Lung microvascular endothelial cell (primary cell): ENCODE measurements around the gene CYP11A1. TPM values are rescaled to one million over a fixed set of nuclear protein-coding genes. Genes with fewer than 3 reads are reported as not detected.

ENCODE experiments used
- DNase-seq, 2 donors: peaks; one replicate each; pipeline versions ENCODE4 v3.0.0 to v3.0.0-alpha.2; 2010; ENCODE audit warnings: low read depth in 2 of 2
- total RNA-seq: library from RNA; depleted of rRNA; stranded (reverse); fragments of >200 nt; gene quantifications from 2 replicates; pipeline ENCODE4 v1.2.1, GENCODE V29; 2014

Gene CYP11A1
- total RNA-seq = not detected in 2 replicates

DNA sequence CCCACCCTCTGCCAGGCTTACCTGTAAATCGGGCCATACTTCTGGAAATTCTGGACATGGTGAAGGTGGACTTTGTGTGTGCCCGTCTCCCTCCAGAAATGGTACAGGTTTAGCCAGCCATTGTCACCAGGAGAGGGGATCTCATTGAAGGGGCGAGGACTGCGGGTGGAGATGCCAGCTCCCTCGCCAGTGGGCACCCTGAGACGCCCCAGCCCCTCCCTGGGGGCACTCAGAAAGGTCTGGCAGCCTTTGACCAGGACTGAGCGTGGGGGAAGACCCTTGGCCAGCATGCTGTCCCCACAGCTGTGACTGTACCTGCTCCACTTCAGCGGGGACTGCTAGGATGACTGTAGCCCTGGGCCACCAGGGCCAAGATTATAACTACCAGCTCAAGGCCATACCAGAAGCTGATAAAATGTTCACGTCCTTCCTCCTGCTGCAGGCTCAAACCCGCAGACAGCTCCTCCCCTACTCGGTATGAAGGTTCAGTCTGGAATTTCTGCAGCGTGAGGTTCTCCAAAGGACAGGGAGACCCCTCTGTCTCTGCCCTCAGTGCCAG lies at the start of gene CYP11A1:
CYP11A1 (minus strand) TSS at position 351 of the 559 bp plus-strand sequence; CDS start at position 290, 61 bp downstream.
- DNase-seq = no peak

DNA sequence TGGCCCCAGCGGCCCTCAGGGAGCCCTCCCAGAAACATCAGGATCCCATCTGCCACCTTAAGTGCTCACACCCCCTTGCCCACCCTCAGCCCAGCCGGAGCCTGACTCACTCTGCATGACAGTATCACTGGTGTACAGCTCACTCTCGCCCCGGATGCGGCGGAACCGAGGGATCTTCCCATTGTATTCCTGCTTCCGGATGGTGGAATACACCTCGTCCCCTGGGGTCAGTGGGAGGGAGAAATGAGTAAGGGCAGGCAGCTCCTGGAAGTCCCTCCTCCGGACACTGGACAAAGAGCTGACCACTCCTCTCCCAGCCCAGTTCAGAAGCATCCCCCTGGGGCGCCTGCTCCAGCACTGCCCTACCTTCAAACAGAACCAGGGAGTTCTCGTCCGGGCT lies 49.8 kb upstream of the CYP11A1 start:
- DNase-seq = peak; percentile 14 to 60

- no peak for DNase-seq
Observed at GRCh38 chr15:74415966-74416916, 48.8 kb upstream of the CYP11A1 start.

DNA sequence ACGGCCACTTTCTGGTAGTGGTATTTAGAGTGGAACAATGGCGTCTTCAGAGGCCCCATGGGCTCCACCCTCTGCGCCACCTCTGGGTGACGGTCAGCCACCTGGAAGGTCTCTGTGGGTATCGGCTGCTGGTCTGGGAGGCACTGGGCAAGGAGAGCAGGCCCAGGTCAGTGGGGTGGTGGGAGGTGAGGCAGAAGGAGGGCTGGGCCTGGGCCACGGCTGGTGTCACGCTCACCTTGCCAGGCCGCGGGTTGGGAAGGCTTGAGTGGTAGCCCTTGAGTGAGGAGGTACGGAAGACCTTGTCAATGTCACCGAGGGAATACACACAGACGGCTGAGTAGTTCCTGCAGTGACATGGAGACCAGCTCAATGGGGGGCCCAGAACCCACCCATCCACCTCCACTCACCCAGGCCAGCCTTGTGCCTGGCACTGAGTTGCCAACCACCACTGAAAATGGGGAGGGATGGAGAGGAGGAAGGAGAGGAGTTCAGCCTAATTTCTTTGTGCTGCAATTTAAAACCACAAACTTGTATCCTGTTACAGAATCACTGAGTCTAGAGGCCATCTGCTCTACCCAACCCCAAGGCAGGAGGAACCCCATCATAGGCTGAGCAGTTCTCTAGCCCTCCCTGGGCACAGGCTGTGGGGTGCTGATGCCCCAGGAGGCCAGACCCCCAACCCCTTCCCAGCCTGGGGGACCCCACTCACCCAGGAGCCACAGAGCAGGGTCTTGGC lies 47.3 kb upstream of the CYP11A1 start:
- no peak for DNase-seq

GRCh38 chr15:74414081-74414580 lies 46.7 kb upstream of the CYP11A1 start:
- DNase-seq = no peak

- no peak for DNase-seq
Observed at GRCh38 chr15:74413350-74414080, 46.1 kb upstream of the CYP11A1 start.

DNA sequence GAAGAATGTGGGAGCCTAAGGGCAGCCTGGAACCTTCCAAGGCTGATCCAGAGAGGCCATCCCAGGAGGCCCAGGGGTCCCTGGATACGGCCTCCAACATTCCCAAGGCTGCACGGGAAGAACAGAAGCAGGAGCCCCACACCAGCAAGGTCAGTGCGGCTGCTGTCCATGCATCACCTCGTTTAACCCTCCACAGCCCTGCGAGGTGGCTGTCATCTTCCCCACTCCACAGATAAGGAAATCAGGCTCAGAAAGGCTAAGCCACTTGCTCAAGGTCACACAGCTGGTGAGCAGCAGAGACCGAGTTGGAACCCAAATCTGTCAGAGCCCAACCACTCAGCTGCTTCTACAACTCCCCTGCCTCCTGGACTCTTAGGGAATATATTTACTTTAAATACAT lies 44.7 kb upstream of the CYP11A1 start:
- no peak for DNase-seq

- DNase-seq = no peak
Observed at GRCh38 chr15:74411686-74412085, 44.2 kb upstream of the CYP11A1 start.

- DNase-seq = no peak
Observed at GRCh38 chr15:74410502-74410901, 43.1 kb upstream of the CYP11A1 start.

- no peak for DNase-seq
Observed at GRCh38 chr15:74409225-74409624, 41.8 kb upstream of the CYP11A1 start.

GRCh38 chr15:74408815-74409214 lies 41.4 kb upstream of the CYP11A1 start:
- no peak for DNase-seq

DNA sequence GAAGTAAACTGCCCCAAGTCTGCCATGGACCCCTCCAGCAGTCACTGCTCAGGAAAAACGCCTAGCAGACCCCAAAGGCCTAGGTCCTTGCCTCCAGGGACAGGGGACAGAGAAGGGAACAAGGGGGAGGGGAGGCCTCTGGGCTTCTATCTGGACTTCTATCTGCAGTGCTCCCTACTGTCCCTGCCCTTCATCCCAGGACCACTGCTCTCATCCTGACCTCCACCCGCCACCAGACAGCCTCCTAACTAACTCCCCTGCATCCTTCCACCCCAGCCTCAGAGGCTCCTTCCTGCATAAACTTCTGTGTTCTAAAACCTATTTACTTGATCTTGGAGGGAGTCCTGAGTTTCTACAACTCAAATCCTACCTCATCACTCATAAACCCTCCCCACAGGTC lies 40.9 kb upstream of the CYP11A1 start:
- no peak for DNase-seq

DNA sequence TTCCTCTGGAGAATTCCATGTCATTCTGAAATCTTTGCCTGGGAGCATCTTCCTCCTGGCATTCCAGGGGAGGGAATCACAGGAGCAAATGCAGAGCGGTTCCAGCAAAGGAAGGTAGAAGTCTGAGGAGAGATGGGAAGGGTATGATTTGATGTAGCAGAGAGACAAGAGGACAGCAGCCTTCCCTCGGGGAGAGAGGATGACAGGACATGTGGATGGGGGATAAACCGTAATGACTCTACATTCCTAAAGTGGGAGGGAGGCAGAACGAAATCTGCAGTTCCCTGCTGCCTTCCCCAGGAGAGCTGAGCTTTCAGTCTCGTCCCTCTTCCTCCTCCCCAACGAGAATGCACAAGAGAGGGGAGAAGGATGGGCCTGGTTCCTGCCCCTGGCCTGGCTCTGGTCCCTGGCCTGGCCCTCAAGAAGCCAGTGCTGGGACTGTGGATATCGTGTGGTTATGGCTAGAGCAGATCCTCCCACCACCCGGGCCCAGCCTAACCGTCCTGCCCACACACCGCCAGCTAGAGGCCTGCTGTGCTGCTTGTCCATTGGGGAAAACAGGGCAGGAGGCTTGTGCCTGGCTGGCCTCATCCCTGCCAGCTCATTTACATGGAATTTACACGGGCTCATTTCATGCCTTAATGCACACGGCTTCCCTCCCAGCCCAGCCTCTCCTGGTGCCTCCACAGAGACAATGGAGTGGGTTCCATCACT lies 39.7 kb upstream of the CYP11A1 start:
- peak in 1 of 2 donors; percentile 34 for DNase-seq

DNA sequence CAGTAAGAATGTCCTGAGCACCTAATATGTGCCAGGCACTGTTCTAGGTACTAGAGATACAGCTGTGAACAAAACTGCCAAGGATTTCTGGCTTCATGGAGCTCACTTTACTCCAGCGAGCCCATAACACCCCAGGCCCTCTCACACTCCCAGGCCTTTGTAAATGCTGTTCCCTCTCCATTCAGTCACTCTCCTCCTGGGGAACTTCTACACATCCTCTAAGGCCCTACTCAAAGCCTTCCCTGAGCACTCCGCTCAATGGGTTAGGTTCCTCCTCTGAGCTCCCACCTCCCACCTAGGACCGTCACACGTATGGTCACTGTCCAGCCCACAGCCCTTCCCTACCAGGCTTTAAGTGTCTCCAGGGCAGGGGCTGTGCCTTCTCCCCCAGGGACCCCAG lies 39.1 kb upstream of the CYP11A1 start:
- DNase-seq = no peak

- no peak for DNase-seq
Observed at GRCh38 chr15:74405823-74406222, 38.4 kb upstream of the CYP11A1 start.

DNA sequence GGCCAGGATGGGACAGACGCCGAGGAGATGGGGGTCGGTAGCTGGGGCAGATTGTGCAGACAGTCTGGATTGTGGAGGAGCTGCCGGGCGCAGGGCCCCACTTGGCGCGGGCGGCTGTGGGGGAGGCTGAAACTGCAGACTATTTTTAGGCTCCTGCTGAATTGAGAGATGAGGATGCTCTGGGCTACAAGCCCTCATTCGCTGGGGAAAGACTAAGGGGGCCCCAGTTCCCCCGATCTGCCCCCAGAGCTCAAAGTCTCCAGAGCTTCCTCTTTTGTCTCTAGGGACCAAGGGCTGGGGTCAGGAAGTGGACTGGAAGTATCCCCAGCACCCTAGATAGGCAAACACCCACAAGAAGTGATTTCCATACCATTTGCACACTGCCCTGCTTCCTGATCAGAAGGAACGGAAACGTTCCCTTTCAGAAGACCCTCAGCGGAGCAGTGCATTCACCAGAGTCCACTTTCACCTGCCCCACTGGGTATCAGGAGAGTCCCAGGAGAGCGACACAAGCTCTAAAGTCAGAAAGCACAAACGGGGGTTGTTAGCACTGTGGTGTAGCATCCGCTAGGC lies 36.6 kb upstream of the CYP11A1 start:
- no peak for DNase-seq

GRCh38 chr15:74403588-74403919 lies 36.1 kb upstream of the CYP11A1 start:
- no peak for DNase-seq

DNA sequence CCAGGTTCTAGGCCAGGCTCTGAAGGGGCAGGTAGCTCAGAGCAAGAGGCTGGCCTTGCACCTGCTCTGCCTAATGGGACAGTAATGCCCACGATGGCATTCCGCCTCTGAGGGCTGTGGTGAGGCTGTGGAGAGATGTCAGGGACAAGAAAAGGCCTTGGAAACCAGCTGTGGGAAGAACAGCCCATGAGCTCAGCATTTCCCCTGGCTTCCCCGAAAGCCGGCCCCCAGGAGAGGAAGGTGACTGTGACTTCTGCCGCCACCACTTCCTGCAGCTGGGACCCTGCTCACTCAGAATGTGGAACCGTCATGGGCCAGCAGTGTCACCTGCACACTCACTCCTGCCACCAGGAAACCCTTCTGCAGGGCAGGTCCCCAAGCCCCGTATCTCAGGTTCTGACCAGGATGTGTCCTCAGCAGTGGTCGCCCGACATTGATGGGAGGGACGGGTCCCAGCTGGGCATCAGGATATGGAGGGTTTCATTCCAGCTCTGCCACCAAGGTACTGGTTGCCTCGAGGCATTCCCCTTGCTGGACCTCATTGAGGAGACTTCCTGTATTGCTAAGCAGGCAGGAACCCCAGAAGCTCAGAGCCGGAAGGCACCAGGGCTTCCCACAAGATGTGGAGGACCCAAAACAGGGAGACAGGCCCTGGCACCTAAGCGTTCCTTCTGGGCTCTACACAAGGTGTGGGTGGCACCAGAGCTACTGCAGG lies 35.6 kb upstream of the CYP11A1 start:
- peak; percentile 12 to 34 for DNase-seq

- no peak for DNase-seq
Observed at GRCh38 chr15:74402337-74402841, 34.9 kb upstream of the CYP11A1 start.
